Stimulated activated CD4-positive, alpha-beta T cell treated with anti-CD3 and anti-CD28 coated beads, Interleukin-15, amount 100 ng/mL, for 24 hours (primary cell): Measurements from ENCODE around the gene RASA4B.
"Not testable (repeated sequence)": the region's sequence is repeated elsewhere in the genome, so short reads cannot be mapped to it uniquely, and the experiment has no call there.

ENCODE experiments used
- DNase-seq: peaks from one replicate; pipeline ENCODE4 v3.0.0-alpha.2; 2020

Gene RASA4B

GRCh38 chr7:102510575-102510974 lies 7.0 kb downstream of the RASA4B start:
- DNase-seq, result not testable (repeated sequence)

DNA sequence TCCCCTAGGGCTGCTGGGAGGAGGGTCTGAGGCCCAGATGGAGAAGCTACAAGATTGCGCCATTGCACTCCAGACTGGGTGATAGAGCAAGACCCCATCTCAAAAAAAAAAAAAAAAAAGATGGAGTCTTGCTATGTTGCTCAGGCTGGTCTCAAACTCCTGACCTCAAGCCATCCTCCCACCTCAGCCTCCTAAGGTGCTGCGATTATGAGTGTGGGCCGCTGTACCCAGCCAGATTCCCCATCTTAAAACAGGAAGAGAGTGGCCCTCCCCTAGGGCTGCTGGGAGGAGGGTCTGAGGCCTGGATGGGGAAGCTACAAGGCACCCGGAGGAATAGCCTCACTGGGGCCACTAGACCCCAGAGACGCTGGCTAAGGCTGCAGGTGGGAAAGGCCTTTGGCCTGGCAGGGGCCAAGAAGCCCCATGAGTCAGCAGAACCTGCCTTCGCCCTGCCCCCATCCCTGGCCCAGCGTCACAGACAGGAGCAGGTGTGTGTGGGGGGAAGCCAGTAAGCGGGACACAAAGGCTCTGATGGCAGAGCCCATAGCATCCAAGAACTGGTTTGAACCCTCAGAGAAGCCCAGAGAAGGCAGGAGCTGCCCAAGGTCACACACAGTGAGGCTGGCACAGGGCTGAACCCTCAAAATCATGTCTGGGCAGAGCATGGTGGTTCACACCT lies 10.0 kb downstream of the RASA4B start:
- not testable (repeated sequence) for DNase-seq

DNA sequence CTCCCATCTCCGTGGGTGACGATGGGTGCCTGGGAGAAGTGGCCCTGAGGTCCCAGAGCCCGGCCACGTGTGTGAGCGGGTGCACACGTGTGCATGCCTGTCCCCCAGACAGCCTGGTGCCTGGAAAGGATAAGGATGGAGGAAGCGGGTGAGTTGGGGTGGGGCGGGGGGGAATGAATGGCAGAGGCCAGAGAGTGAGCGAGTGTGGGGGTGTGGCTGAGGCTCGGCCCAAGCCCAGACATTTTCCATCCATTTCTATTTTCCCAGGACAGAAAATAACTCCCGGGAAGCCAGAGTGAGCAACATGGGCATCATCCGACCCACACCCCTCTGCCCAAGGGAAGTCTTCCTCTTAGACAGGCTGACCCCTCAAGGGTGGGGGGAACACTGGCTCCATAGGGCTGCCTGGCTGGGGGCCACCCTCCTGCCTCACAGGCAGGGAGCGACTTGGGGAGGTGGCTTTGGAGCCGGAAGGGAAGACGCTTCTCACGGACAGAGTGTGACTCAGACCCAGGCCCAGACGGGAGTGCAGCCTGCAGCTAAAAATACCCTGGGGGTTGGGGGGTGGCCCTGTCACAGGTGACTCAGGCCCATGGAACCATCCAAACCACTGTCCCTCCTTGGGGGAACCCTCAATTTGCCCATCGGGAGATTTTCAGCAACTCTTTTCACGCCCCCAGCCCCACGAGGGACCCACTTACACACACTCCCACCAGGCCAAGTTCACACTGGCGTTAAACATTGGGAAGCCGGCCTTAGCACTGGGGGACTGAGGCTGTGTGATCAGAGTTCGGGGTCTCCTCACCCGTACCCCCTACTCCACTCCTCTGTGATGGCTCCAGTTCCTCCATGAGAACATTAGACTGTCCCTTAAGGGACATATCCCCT lies 12.0 kb downstream of the RASA4B start:
- not testable (repeated sequence) for DNase-seq

- not testable (repeated sequence) for DNase-seq
Observed at GRCh38 chr7:102503141-102503540, 14.4 kb downstream of the RASA4B start.

- DNase-seq, result not testable (repeated sequence)
Observed at GRCh38 chr7:102498321-102498720, 19.3 kb downstream of the RASA4B start.

GRCh38 chr7:102497308-102497707 lies 20.3 kb downstream of the RASA4B start:
- not testable (repeated sequence) for DNase-seq

DNA sequence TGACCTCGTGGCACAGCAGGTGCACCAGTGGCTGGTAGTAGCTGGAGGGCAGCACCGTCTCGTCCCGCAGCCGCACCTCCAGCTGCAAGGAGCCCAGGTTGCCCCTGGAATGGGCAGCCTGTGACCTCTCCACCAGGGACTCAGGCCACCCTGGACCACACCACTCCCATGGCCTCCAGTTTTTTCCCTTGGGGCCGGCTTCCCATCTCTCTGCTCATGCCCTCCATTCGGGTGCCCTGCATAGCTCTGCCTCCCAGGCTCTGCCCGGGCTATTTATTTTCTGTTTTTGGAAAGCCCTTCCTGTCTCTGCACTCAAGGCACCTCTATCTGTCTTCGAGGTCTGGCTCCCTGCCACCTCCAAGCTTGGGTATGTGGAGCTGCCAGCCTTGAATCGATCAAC lies 20.7 kb downstream of the RASA4B start:
- DNase-seq, result not testable (repeated sequence)

DNA sequence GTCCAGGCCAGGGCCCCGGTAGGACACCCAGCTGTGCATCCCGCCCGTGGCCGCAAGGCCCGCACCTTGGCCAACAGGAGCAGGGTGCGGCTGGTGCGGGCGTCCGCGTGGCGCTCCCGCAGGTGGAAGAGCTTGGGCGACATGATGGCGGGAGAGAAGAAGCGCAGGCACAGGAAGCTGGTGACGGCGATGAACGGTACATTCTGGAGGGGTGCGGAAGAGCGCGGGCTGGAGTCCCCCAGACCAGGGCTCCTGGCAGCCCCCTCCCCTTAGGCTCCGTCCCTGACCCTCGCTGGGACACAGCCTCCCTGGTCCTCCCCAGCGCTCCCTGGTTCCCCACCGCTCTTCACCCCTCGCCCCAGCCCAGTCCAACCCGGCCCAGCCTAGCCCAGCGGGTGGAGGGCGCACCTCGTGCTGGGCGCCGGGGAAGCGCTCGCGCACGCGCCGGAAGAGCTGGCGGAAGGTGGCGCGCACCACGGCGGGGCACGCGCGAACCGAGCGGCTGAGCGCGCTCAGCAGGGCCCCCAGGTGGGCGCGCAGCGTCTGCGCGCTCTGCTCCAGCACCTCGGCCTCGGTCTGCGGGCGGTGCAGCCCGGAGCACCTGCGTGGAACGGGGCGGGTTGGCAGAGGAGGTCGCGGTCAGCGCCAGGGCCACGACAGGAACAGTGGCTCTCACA lies 23.0 kb downstream of the RASA4B start:
- not testable (repeated sequence) for DNase-seq

- not testable (repeated sequence) for DNase-seq
Observed at GRCh38 chr7:102494026-102494425, 23.6 kb downstream of the RASA4B start.

GRCh38 chr7:102493220-102493935 lies 24.2 kb downstream of the RASA4B start:
- not testable (repeated sequence) for DNase-seq

DNA sequence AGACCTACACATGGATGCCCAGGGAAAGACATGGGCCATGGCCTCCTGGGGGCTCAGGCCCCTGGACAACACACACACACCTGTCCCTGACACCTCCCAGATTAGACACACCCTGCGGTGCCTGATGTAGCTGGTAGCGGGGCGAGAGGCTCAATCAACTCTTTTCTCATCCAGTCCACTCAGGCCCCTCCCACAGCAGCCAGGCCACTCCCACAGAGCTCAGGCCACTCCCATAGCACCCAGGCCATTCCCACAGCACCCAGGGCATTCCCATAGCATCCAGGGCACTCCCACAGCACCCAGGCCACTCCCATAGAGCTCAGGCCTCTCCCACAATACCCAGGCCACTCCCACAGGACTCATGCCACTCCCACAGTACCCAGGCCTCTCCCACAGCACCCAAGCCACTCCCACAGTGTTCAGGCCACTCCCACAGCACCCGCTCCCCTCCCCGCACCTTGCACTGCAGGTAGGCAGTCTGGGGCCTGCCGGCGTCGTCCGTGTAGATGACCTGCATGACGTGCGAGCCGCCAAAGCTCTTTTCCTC lies 27.0 kb downstream of the RASA4B start:
- peak; percentile 73 for DNase-seq

DNA sequence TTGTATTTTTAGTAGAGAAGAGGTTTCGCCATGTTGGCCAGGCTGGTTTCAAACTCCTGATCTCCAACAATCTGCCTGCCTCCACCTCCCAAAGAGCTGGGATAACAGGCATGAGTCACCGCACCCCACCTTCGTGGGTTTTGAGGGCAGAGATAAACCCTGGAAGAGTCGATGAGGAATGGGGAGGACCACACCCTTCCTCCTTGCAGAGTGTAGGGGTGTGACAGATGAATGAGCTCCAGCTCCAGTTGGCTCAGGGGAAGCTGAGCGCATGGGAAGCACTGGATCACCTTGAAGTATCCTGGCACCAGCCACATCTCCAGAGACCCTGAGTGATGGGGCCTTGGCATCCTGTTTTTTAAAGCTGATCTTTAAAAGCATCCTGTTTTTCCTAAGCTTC lies 33.3 kb downstream of the RASA4B start:
- not testable (repeated sequence) for DNase-seq

GRCh38 chr7:102481962-102482361 lies 35.6 kb downstream of the RASA4B start:
- not testable (repeated sequence) for DNase-seq

DNA sequence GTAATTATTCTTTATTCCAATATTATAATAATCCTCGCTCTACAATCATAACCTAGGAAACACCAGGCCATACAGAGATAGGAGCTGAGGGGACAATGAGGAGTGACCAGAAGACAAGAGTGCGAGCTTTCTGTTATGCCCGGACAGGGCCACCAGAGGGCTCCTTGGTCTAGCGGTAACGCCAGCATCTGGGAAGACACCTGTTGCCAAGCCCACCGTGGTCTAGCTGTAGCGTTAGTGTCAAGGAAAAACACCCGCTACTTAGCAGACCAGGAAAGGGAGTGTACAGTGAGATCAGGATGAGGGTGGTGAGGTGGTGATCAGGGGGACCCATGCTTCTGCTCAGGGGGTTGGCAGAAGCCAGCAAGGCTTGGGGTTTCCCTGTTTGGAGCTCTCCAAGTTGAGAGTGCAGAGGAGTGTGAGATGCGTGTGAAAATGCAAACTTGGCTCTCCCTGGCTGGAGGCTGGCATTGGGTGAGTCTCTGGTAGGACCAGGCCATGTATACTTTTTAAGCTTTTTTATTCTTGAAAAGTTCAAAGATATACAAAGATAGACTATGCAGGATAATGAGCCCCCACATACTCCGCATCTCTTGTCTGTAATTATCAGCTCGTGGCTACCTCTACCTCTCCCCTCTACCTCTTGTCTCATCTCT lies 37.5 kb downstream of the RASA4B start:
- DNase-seq, result peak; percentile 54

DNA sequence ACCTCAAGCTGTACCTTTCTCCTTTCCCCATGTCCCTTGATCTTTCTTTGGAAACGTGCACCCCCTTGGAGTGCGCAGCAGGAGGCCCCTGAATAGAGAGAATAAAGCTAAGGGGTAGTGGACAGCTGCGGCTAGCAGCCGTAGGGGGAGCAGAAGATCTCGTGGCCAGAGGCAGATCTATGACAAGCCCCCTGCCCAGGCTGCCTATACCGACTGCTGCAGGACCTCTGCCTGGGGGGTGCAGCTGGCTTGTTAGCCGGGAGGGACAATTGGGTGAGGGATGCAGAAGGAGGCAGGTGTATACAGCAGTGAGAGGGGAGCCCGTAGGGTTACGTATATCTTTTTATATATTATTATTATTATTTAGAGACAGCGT lies 38.4 kb downstream of the RASA4B start:
- not testable (repeated sequence) for DNase-seq

DNA sequence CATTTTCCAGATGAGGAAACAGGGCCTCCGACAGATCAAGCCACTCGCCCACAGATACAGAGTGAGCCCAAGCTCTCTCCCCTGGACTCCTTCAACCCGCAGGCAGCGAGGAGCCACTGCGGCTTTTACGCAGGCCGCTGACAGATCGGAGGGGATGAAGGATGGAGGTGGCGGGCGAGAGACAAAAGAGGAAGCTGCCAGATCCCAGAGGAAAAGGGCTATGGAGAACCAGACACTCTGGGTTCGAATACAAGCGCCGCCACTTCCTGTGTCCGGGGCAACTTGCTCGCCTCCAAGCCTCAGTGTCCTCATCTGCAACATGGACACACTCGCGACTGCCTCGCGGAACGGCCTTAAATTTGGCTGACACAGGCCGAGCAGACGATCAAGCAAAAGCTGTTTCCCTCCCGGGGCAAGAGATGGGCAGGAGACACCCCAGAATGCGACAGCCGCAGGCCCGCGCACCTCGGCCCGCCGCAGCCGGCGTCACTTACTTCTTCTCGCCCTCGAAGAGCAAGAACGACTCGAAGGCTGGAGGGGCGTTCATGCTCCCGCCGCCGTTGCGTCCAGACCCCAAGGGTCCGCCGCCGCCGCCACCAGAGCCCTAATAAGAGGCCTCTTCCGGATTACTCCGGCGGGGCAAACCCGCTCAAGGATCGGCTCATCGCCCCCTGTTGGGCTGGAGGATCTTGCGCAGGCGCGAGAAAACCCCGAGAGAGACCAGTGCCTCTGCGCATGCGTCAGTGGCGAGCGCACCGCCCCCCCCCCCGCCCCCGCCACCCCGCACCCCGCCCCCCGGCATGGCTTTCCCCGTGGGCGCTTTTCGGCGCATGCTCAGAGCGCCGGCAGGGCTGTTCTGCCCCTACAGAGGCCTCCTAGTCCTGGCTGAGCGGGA lies 39.0 kb downstream of the RASA4B start, which contains the start of gene POLR2J:
POLR2J (minus strand) TSS at position 609 of the 895 bp plus-strand sequence; CDS start at position 547, 62 bp downstream.
- DNase-seq, result peak; percentile 89

DNA sequence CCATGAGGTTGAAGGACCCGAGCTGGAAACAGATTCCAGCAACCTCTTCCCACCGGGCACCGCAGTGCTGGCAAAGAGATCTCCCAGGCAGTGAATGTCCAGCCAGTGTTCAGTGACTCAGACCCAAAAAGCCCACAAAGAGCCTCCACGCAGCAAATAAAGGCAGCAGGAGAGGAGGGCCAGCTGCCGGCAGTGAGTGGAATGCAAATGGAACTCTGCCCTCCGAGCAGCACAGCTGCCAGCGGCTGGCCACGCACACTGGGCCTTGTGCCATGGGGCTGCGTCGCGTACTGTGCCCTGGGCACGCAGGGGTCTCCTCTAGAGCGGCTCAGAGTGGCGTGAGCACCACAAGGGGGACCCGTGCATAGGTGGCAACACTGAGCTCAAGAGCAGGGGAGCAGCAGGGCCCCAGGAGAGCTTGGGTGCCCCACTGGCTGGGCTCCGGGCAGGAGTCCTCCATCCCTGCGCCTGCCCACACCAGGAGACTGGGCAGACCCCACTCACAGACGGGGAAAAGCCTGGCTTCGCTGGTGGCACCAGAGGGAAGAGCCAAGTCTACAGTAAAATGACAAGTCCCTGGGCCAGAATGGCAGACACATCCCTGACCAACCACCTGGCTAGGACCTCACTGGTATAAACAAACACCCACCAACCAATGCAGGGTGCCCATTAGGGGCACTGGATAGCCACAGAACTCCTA lies 42.7 kb downstream of the RASA4B start:
- not testable (repeated sequence) for DNase-seq

DNA sequence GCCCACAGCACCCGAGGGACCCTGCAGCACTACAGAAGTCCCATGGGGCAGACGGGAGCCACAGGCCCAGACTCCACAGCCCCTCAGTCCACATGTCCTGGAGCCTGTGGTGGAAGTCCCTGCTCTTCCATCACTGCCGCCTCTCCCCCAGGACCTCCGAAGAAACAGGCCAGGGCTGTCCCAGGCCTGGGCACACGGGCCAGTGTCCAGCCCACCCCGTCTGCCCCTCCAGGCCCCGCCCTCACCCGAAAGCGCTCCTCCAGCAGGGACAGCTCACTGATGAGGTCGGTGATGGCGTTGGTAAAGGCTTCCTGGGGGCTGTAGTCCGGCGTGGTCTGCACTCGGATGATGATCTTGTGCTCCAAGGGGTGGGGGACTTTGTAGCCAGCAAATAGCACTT lies 43.5 kb downstream of the RASA4B start:
- DNase-seq, result not testable (repeated sequence)

DNA sequence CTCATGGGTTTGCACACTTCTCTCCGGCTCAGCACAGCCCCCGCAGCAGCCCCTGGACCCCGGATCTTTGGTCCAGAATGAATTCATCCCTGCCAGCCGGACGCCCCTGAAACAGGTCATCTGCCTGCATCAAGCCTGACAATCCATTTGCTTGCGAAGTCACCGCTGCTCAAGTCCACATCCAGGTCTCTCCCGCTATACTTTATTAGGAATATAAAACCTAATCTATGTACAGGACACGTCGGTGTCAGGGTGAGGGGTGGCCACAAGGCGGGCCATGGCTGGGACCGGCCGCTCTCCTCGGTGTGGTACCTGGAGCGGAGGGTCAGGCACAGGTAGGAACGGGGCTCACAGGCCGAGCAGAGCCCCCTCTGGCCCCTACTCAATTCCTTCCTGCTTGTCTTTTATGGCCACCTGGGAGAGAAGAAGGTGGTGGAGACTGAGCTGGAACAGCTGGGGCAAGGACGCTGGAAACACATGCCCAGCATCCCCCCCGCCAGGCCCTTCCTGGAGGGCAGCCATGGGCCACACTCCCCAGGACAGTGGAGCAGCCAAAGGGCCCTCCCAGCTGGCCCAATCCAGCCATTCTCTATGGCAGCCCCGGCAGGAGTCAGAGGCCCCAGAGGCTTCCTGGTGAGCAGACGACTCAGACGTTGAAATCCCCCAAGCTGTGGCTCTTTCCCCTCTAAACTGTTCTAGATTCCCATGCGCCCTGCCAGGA lies 44.1 kb downstream of the RASA4B start:
- DNase-seq, result peak; percentile 1
